Breast epithelium (tissue), 4 donors: Measurements from ENCODE around the gene CDC42. TPM values are rescaled to one million over a fixed set of nuclear protein-coding genes. Genes with fewer than 3 reads are reported as not detected.

Source experiments
- DNase-seq, 2 donors: peaks; one replicate each; pipeline ENCODE4 v3.0.0-alpha.2; 2019; ENCODE audit warnings: low spot score in 2 of 2
- H3K27ac ChIP-seq, 2 donors: fragments of 200-600 bp; sonication (generic) in 1 of 2; one replicate each; pipeline ENCODE4 v1.5.1; 2016 to 2019; ENCODE audit warnings: mild to moderate bottlenecking in 1 of 2
- H3K27me3 ChIP-seq, 2 donors: fragments of 200-600 bp; sonication (generic) in 1 of 2; one replicate each; pipeline versions ENCODE4 v1.5.1 to v1.6.0; 2017 to 2019; ENCODE audit warnings: control low read depth in 1 of 2, mild to moderate bottlenecking in 1 of 2
- H3K36me3 ChIP-seq: fragments of 200-600 bp; one replicate; pipeline ENCODE4 v1.5.1; 2019
- H3K4me1 ChIP-seq, 2 donors: fragments of 200-600 bp; sonication (generic); one replicate each; pipeline ENCODE4 v1.5.1; 2016 to 2019; ENCODE audit warnings: control low read depth in 1 of 2
- H3K4me3 ChIP-seq, 3 donors: fragments of 200-600 bp; sonication (generic); 1 replicate in 2 of 3; 2 replicates in 1 of 3; pipeline ENCODE4 v1.5.1; 2016 to 2019; ENCODE audit warnings: mild to moderate bottlenecking in 3 of 3, moderate library complexity in 2 of 3
- H3K9me3 ChIP-seq, 2 donors: fragments of 200-600 bp; sonication (generic) in 1 of 2; one replicate each; pipeline ENCODE4 v1.5.1; 2016 to 2019; ENCODE audit warnings: control low read depth in 1 of 2
- CTCF ChIP-seq, 3 donors: fragments of 450-650 bp; IDR thresholded peaks; one replicate each; pipeline ENCODE4 v1.5.1; 2016 to 2017; ENCODE audit warnings: antibody characterized with exemption in 3 of 3, mild to moderate bottlenecking in 3 of 3, moderate library complexity in 3 of 3
- POLR2A ChIP-seq: fragments of 450-650 bp; IDR thresholded peaks from one replicate; pipeline ENCODE4 v1.6.1; 2016; ENCODE audit warnings: antibody characterized with exemption, mild to moderate bottlenecking, moderate library complexity
- POLR2AphosphoS5 ChIP-seq, 3 donors: sonication (generic); formaldehyde crosslinking; IDR thresholded peaks; one replicate each; pipeline ENCODE4 v1.6.1; 2017; ENCODE audit warnings: antibody characterized with exemption in 3 of 3
- intact Hi-C: fragments of 100-400 bp; cut with DNase I; formaldehyde crosslinking; loops from one replicate; pipeline ENCODE4 v1.15.1; 2023; ENCODE audit warnings: low total_unique reads
- total RNA-seq, 3 donors: library from RNA; depleted of rRNA; stranded (reverse); fragments of >200 nt; gene quantifications; one replicate each; pipeline ENCODE4 v1.1.0, GENCODE V29; 2016

The CDC42 gene
- total RNA-seq, 3 donors from 2014 or later = 192 to 255 (median 213) TPM

- no peaks in the 10 kb centered on the region for H3K36me3 ChIP-seq
- intact Hi-C loops = loop anchor here (5.0 kb wide), 1 partner anchor 358 kb away; no protein-coding TSS in a partner anchor
- DNase-seq = no peak
- H3K27ac ChIP-seq = peak overlapping the region; percentile 5 to 48
- no peak for TF ChIP-seq CTCF (IDR thresholded peaks at IDR 0.05)
- no peak for TF ChIP-seq POLR2A
- TF ChIP-seq POLR2AphosphoS5 (IDR thresholded peaks at IDR 0.05) = no peak
- H3K4me3 ChIP-seq = no peak overlapping the region
- H3K27me3 ChIP-seq = no peaks in the 10 kb centered on the region
- peaks cover 0 to 5% of the 10 kb centered on the region in 2 donors for H3K4me1 ChIP-seq
- H3K9me3 ChIP-seq = no peaks in the 10 kb centered on the region
Measured at GRCh38 chr1:22074803-22075202, 22.3 kb downstream of the CDC42 start.

GRCh38 chr1:22075718-22076117, 23.2 kb downstream of the CDC42 start:
- no peak for DNase-seq
- Histone ChIP-seq H3K4me3 (no peak overlapping the region), H3K4me1 (peaks cover 0 to 5% of the 10 kb centered on the region in 2 donors), H3K27me3 (no peaks in the 10 kb centered on the region), H3K27ac (peak overlapping the region in 1 of 2 donors; percentile 7), H3K9me3 (no peaks in the 10 kb centered on the region), H3K36me3 (no peaks in the 10 kb centered on the region)
- TF ChIP-seq POLR2A (no peak), POLR2AphosphoS5 (IDR thresholded peaks at IDR 0.05) (no peak), CTCF (IDR thresholded peaks at IDR 0.05) (no peak)
- intact Hi-C loops = loop anchor here (5.0 kb wide), 1 partner anchor 358 kb away; no protein-coding TSS in a partner anchor

GRCh38 chr1:22076346-22076745, 23.8 kb downstream of the CDC42 start:
- no peak overlapping the region for H3K4me3 ChIP-seq
- H3K27me3 ChIP-seq = no peaks in the 10 kb centered on the region
- no peak for DNase-seq
- no peaks in the 10 kb centered on the region for H3K36me3 ChIP-seq
- no peak overlapping the region for H3K27ac ChIP-seq
- intact Hi-C loops = loop anchor here (5.0 kb wide), 1 partner anchor 359 kb away; no protein-coding TSS in a partner anchor
- no peaks in the 10 kb centered on the region for H3K9me3 ChIP-seq
- TF ChIP-seq POLR2A = no peak
- no peak for TF ChIP-seq POLR2AphosphoS5 (IDR thresholded peaks at IDR 0.05)
- TF ChIP-seq CTCF (IDR thresholded peaks at IDR 0.05) = no peak
- peaks cover 0 to 5% of the 10 kb centered on the region in 2 donors for H3K4me1 ChIP-seq

GRCh38 chr1:22077728-22078127, 25.2 kb downstream of the CDC42 start:
- no peak overlapping the region for H3K4me3 ChIP-seq
- peaks cover 0 to 5% of the 10 kb centered on the region in 2 donors for H3K4me1 ChIP-seq

More at GRCh38 chr1:22077728-22078127, 25.2 kb downstream of the CDC42 start:
- Histone ChIP-seq H3K9me3 (no peaks in the 10 kb centered on the region), H3K27ac (no peak overlapping the region), H3K27me3 (no peaks in the 10 kb centered on the region), H3K36me3 (no peaks in the 10 kb centered on the region)
- TF ChIP-seq POLR2A = no peak
- no peak for TF ChIP-seq POLR2AphosphoS5 (IDR thresholded peaks at IDR 0.05)
- TF ChIP-seq CTCF (IDR thresholded peaks at IDR 0.05) = no peak
- intact Hi-C loops = loop anchor here (5.0 kb wide), 1 partner anchor 360 kb away; no protein-coding TSS in a partner anchor
- no peak for DNase-seq
